ENCODE data around the gene OR5V1.

Gene OR5V1

GRCh38 chr6:29388533-29388932, 19.9 kb upstream of the OR5V1 start:
- no peak for TF ChIP-seq ESRRG (CRISPR knock-in tag; IDR thresholded peaks at IDR 0.05)
- TF ChIP-seq SNAI2 (CRISPR knock-in tag; IDR thresholded peaks at IDR 0.05), result no peak
- no peak for ATAC-seq

DNA sequence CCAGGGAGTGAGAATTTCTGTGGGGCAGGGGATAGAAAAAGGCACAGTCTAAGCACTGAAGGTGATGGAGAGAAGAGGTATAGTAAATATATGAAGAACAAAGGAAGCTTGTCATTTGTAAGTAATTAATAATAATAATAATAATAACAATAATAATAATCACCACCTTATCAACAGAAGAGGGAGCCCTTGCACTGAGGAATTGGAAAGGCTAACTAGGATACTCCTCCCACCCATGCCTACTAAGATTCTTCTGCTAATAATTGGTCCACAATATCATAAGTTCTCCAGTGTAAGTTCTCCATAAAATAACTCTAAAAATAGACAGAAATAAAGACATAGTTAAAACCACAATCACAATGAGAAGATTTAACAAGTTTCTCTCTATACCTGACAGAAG, 7.3 kb upstream of the OR5V1 start:
- TF ChIP-seq ZC3H10 (CRISPR knock-in tag; IDR thresholded peaks at IDR 0.05) (no peak), TOX (CRISPR knock-in tag; IDR thresholded peaks at IDR 0.05; ENCODE audit: borderline replicate concordance) (no peak), ZFP30 (CRISPR knock-in tag; IDR thresholded peaks at IDR 0.05) (no peak), ISL1 (CRISPR knock-in tag; IDR thresholded peaks at IDR 0.05) (no peak), PPARA (CRISPR knock-in tag; IDR thresholded peaks at IDR 0.05; ENCODE audit: borderline replicate concordance) (no peak), ZFP3 (CRISPR knock-in tag; IDR thresholded peaks at IDR 0.05) (no peak), GLIS3 (CRISPR knock-in tag; IDR thresholded peaks at IDR 0.05) (no peak), ZNF70 (CRISPR knock-in tag; IDR thresholded peaks at IDR 0.05) (no peak), ESRRG (CRISPR knock-in tag; IDR thresholded peaks at IDR 0.05) (no peak), BACH2 (CRISPR knock-in tag; IDR thresholded peaks at IDR 0.05; ENCODE audit: borderline replicate concordance) (no peak), TCF4 (CRISPR knock-in tag; IDR thresholded peaks at IDR 0.05; ENCODE audit: borderline replicate concordance) (no peak), CSDC2 (CRISPR knock-in tag; IDR thresholded peaks at IDR 0.05) (no peak), SNAI2 (CRISPR knock-in tag; IDR thresholded peaks at IDR 0.05) (no peak), OSR1 (CRISPR knock-in tag; IDR thresholded peaks at IDR 0.05) (no peak)
- TF ChIP-seq, protein P1, sequence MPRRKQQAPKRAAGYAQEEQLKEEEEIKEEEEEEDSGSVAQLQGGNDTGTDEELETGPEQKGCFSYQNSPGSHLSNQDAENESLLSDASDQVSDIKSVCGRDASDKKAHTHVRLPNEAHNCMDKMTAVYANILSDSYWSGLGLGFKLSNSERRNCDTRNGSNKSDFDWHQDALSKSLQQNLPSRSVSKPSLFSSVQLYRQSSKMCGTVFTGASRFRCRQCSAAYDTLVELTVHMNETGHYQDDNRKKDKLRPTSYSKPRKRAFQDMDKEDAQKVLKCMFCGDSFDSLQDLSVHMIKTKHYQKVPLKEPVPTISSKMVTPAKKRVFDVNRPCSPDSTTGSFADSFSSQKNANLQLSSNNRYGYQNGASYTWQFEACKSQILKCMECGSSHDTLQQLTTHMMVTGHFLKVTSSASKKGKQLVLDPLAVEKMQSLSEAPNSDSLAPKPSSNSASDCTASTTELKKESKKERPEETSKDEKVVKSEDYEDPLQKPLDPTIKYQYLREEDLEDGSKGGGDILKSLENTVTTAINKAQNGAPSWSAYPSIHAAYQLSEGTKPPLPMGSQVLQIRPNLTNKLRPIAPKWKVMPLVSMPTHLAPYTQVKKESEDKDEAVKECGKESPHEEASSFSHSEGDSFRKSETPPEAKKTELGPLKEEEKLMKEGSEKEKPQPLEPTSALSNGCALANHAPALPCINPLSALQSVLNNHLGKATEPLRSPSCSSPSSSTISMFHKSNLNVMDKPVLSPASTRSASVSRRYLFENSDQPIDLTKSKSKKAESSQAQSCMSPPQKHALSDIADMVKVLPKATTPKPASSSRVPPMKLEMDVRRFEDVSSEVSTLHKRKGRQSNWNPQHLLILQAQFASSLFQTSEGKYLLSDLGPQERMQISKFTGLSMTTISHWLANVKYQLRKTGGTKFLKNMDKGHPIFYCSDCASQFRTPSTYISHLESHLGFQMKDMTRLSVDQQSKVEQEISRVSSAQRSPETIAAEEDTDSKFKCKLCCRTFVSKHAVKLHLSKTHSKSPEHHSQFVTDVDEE (CRISPR knock-in tag; IDR thresholded peaks at IDR 0.05), result no peak
- TF ChIP-seq, protein P2, sequence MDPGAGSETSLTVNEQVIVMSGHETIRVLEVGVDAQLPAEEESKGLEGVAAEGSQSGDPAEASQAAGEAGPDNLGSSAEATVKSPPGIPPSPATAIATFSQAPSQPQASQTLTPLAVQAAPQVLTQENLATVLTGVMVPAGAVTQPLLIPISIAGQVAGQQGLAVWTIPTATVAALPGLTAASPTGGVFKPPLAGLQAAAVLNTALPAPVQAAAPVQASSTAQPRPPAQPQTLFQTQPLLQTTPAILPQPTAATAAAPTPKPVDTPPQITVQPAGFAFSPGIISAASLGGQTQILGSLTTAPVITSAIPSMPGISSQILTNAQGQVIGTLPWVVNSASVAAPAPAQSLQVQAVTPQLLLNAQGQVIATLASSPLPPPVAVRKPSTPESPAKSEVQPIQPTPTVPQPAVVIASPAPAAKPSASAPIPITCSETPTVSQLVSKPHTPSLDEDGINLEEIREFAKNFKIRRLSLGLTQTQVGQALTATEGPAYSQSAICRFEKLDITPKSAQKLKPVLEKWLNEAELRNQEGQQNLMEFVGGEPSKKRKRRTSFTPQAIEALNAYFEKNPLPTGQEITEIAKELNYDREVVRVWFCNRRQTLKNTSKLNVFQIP (CRISPR knock-in tag; IDR thresholded peaks at IDR 0.05; ENCODE audit: borderline replicate concordance, low read depth), result no peak
- TF ChIP-seq, protein P3, sequence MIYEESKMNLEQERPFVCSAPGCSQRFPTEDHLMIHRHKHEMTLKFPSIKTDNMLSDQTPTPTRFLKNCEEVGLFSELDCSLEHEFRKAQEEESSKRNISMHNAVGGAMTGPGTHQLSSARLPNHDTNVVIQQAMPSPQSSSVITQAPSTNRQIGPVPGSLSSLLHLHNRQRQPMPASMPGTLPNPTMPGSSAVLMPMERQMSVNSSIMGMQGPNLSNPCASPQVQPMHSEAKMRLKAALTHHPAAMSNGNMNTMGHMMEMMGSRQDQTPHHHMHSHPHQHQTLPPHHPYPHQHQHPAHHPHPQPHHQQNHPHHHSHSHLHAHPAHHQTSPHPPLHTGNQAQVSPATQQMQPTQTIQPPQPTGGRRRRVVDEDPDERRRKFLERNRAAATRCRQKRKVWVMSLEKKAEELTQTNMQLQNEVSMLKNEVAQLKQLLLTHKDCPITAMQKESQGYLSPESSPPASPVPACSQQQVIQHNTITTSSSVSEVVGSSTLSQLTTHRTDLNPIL (CRISPR knock-in tag; IDR thresholded peaks at IDR 0.05; ENCODE audit: low read depth), result no peak
- TF ChIP-seq, protein P4, sequence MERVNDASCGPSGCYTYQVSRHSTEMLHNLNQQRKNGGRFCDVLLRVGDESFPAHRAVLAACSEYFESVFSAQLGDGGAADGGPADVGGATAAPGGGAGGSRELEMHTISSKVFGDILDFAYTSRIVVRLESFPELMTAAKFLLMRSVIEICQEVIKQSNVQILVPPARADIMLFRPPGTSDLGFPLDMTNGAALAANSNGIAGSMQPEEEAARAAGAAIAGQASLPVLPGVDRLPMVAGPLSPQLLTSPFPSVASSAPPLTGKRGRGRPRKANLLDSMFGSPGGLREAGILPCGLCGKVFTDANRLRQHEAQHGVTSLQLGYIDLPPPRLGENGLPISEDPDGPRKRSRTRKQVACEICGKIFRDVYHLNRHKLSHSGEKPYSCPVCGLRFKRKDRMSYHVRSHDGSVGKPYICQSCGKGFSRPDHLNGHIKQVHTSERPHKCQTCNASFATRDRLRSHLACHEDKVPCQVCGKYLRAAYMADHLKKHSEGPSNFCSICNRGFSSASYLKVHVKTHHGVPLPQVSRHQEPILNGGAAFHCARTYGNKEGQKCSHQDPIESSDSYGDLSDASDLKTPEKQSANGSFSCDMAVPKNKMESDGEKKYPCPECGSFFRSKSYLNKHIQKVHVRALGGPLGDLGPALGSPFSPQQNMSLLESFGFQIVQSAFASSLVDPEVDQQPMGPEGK (CRISPR knock-in tag; IDR thresholded peaks at IDR 0.05; ENCODE audit: borderline replicate concordance), result no peak
- ATAC-seq, result peak; percentile 40; the same call in 1 of the 3 replicates

GRCh38 chr6:29375191-29375590, 6.5 kb upstream of the OR5V1 start, which contains the start of gene OR12D3:
Gene OR12D3 (minus strand): TSS chr6:29375291. CDS start chr6:29375287, 4 bp downstream.
- no peak for ATAC-seq
- TF ChIP-seq OSR1 (CRISPR knock-in tag; IDR thresholded peaks at IDR 0.05), result no peak
- TF ChIP-seq, protein P1 (CRISPR knock-in tag; IDR thresholded peaks at IDR 0.05), result no peak
- TF ChIP-seq, protein P3 (CRISPR knock-in tag; IDR thresholded peaks at IDR 0.05; ENCODE audit: low read depth), result no peak
- no peak for TF ChIP-seq CSRNP3 (CRISPR knock-in tag; IDR thresholded peaks at IDR 0.05)
- no peak for TF ChIP-seq SNAI2 (CRISPR knock-in tag; IDR thresholded peaks at IDR 0.05)
- no peak for TF ChIP-seq ZNF565 (CRISPR knock-in tag; conservative IDR thresholded peaks at IDR 0.05; ENCODE audit: low read depth)
- no peak for TF ChIP-seq ESRRG (CRISPR knock-in tag; IDR thresholded peaks at IDR 0.05)
- TF ChIP-seq TCF4 (CRISPR knock-in tag; IDR thresholded peaks at IDR 0.05; ENCODE audit: borderline replicate concordance), result no peak
